ENCODE results near the gene TRAIP.
A peak's percentile ranks its signal among the peaks of the same experiment; 100 is the strongest.
"Not testable (repeated sequence)": the region's sequence is repeated elsewhere in the genome, so short reads cannot be mapped to it uniquely, and the experiment has no call there.

Gene TRAIP

GRCh38 chr3:49790626-49791411 lies 65.5 kb downstream of the TRAIP start:
- DNase-seq: no peak

GRCh38 chr3:49788056-49788455 lies 68.3 kb downstream of the TRAIP start:
- DNase-seq: no peak

GRCh38 chr3:49787536-49787935 lies 68.8 kb downstream of the TRAIP start:
- DNase-seq: no peak

- no peak for DNase-seq
Observed at GRCh38 chr3:49787182-49787464, 69.2 kb downstream of the TRAIP start.

GRCh38 chr3:49786357-49787181 lies 69.8 kb downstream of the TRAIP start, which contains the start of gene IP6K1:
IP6K1 (minus strand) TSS chr3:49786542; CDS start chr3:49748040, 38,502 bp downstream.
- peak; percentile 97 to 100 (median 99) for DNase-seq

GRCh38 chr3:49785565-49786356 lies 70.6 kb downstream of the TRAIP start:
- peak in 3 of 6 experiments; percentile 14 to 64 (median 58) for DNase-seq

- DNase-seq: not testable (repeated sequence)
Observed at GRCh38 chr3:49782277-49782676, 74.1 kb downstream of the TRAIP start.

- DNase-seq: no peak
Observed at GRCh38 chr3:49781415-49782199, 74.8 kb downstream of the TRAIP start.

- DNase-seq: not testable (repeated sequence)
Observed at GRCh38 chr3:49780975-49781365, 75.4 kb downstream of the TRAIP start.

- no peak for DNase-seq
Observed at GRCh38 chr3:49780080-49780974, 76.0 kb downstream of the TRAIP start.

GRCh38 chr3:49779358-49780079 lies 76.8 kb downstream of the TRAIP start:
- DNase-seq: no peak
